Astrocyte of the cerebellum (primary cell): ENCODE measurements around the gene SLC16A2.
"Not testable (repeated sequence)": the region's sequence is repeated elsewhere in the genome, so short reads cannot be mapped to it uniquely, and the experiment has no call there.

ENCODE experiments used
- DNase-seq: peaks from one replicate; pipeline ENCODE4 v3.0.0-alpha.2; 2011; ENCODE audit warnings: low read depth
- H3K4me3 ChIP-seq: 2 replicates; pipeline ENCODE4 v1.5.1; 2011; ENCODE audit warnings: mild to moderate bottlenecking, low read depth, low read length, moderate library complexity
- CTCF ChIP-seq: IDR thresholded peaks from 2 replicates; pipeline ENCODE4 v1.5.1; 2012; ENCODE audit warnings: low read length, low read depth, moderate library complexity, mild to moderate bottlenecking; ENCODE audit errors: missing control alignments
- in situ Hi-C: cut with HindIII; loops from 2 replicates; pipeline ENCODE4 v1.10.0; 2017; ENCODE audit warnings: low sequenced_read_pairs

The SLC16A2 gene

DNA sequence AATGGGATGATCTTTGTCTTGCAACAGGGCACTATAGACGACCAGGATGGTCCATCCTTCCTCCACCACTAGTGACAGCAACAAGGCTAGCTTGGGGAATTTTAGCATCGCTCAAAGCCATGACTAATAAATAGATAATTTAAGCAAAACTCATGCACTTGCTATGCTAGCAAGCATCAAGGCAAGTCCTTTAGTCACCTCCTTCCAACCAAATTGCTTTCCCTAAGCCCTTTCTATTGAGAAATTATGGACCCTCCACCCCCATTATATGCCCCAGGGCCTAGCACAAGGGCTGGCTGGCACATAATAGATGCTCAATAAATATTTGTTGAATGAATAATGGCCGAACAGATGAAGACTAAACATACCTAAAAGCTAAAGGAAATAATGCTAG is 28.6 kb downstream of the SLC16A2 start:
- TF ChIP-seq CTCF, result no peak
- DNase-seq, result peak; percentile 5
- no peak overlapping the region for H3K4me3 ChIP-seq
- in situ Hi-C loops, result loop anchor here (5.0 kb wide), 1 partner anchor 68 kb away; no protein-coding TSS in a partner anchor

GRCh38 chrX:74450803-74451449 is 29.6 kb downstream of the SLC16A2 start:
- TF ChIP-seq CTCF, result no peak
- no peak overlapping the region for H3K4me3 ChIP-seq
- in situ Hi-C loops, result no loop called here
- peak; percentile 82 for DNase-seq

DNA sequence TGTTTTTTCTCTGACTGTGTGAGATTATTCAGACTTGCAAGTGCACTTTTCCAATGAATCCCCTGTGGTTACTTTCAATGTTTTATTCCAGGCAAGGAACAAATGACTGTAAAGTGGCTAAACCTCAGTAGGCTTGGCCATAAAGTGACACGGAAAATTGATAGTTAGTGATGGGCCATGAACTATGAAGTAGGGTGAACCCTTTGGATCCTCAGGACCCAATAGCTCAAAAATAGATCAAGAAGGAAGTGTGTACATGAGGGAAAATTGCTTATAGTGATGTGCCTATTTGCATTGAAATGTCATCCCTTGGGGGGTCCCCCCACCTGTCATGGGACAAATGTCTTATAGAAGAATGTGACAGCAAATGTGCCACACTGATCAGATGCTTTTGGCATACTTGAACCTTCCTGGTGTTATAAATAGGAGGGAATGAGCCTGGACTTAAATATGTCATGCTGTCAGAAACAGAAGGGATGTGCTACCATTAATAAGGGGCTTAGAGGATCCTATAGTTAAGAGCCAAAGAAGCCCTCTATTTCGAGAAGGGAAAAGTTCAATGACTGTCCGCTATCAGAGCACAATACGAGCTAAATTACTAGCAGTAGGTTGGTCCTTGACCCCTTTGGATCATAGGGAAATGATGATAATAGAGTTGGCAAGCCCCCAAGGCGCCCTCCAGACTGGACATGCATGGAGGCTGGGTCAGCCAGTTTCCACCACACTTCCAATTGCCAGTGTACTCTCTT is 30.3 kb downstream of the SLC16A2 start:
- TF ChIP-seq CTCF, result no peak
- in situ Hi-C loops, result no loop called here
- H3K4me3 ChIP-seq, result no peak overlapping the region
- no peak for DNase-seq

DNA sequence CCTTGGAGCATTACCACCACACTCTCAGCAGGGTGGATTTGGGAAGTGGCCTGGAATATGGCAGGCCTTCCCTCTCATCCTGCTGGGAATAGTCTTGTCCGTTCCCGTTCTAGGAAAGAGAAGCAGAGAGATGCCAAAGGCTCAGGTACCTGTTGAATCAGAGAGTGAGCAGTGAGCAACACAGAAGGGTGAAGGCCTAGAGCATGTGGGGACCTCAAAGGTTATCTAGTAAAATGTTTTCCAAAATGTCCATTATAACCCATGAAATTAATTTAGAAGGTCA is 30.8 kb downstream of the SLC16A2 start:
- in situ Hi-C loops, result no loop called here

GRCh38 chrX:74453178-74453577 is 31.9 kb downstream of the SLC16A2 start:
- in situ Hi-C loops, result no loop called here
- DNase-seq, result no peak
- no peak overlapping the region for H3K4me3 ChIP-seq
- no peak for TF ChIP-seq CTCF

More for the DNA sequence above, 30.8 kb downstream of the SLC16A2 start:
- TF ChIP-seq CTCF, result no peak
- DNase-seq, result no peak
- H3K4me3 ChIP-seq, result no peak overlapping the region

DNA sequence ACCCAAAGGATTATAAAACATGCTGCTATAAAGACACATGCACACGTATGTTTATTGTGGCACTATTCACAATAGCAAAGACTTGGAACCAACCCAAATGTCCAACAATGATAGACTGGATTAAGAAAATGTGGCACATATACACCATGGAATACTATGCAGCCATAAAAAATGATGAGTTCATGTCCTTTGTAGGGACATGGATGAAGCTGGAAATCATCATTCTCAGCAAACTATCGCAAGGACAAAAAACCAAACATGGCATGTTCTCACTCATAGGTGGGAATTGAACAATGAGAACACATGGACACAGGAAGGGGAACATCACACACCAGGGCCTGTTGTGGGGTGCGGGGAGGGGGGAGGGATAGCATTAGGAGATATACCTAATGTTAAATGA is 32.9 kb downstream of the SLC16A2 start:
- in situ Hi-C loops, DNase-seq, H3K4me3 ChIP-seq: not testable (repeated sequence)

GRCh38 chrX:74458736-74459135 is 37.4 kb downstream of the SLC16A2 start:
- DNase-seq, result peak; percentile 69
- TF ChIP-seq CTCF, result no peak

More at GRCh38 chrX:74458736-74459135, 37.4 kb downstream of the SLC16A2 start:
- H3K4me3 ChIP-seq, result no peak overlapping the region
- in situ Hi-C loops, result no loop called here
